Measurements from ENCODE around the gene ACSM3. TPM values are rescaled to one million over a fixed set of nuclear protein-coding genes. Genes with fewer than 3 reads are reported as not detected.
A peak's percentile ranks its signal among the peaks of the same experiment; 100 is the strongest.

ACSM3 gene
- total and polyA plus RNA-seq, 9 of the 15 experiments (the other 6 are each of a cell fraction or from before 2014, with no cell fraction given): 112 to 420 (median 182) TPM

DNA sequence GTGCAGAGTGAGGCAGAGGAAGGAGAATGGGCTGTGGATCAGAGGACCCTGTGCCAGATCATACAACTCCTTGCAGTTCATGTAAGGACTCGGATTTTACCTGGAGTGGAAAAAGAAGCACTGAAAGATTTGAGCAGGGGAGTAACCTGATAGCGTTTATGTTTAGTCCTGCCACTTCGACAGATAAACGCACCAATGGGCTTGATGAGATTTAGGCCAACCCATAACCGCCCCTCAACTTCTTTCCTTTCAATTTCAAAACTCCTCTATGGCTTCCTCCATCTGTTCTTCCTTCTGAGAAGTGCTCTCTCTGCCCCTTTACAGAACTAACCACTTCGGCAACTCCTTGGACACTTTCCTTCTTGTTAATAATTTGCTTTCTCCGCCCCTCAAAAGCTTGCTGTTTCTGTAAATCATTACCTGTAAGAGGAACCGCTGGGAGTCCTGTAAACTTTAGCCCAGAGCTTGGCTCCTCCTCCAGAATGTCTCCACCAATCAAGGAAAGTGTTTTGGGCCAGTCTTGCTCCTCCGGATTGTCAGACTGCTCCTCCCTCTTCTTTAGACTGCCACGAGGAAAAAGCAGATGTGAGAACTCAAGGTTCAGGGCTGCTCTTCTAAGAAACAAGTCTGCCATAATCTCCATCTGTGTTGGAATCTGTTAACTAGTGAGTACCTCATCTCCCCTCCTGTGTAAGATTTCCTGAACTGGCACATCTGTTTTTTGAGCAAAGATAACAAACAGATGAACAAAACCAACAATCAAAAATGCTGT, at the start of gene ACSM3 (continued):
- TF ChIP-seq, protein P1, sequence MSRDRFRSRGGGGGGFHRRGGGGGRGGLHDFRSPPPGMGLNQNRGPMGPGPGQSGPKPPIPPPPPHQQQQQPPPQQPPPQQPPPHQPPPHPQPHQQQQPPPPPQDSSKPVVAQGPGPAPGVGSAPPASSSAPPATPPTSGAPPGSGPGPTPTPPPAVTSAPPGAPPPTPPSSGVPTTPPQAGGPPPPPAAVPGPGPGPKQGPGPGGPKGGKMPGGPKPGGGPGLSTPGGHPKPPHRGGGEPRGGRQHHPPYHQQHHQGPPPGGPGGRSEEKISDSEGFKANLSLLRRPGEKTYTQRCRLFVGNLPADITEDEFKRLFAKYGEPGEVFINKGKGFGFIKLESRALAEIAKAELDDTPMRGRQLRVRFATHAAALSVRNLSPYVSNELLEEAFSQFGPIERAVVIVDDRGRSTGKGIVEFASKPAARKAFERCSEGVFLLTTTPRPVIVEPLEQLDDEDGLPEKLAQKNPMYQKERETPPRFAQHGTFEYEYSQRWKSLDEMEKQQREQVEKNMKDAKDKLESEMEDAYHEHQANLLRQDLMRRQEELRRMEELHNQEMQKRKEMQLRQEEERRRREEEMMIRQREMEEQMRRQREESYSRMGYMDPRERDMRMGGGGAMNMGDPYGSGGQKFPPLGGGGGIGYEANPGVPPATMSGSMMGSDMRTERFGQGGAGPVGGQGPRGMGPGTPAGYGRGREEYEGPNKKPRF (IDR thresholded peaks at IDR 0.05; ENCODE audit: low read depth, low read length): no peak
- TF ChIP-seq, protein P2, sequence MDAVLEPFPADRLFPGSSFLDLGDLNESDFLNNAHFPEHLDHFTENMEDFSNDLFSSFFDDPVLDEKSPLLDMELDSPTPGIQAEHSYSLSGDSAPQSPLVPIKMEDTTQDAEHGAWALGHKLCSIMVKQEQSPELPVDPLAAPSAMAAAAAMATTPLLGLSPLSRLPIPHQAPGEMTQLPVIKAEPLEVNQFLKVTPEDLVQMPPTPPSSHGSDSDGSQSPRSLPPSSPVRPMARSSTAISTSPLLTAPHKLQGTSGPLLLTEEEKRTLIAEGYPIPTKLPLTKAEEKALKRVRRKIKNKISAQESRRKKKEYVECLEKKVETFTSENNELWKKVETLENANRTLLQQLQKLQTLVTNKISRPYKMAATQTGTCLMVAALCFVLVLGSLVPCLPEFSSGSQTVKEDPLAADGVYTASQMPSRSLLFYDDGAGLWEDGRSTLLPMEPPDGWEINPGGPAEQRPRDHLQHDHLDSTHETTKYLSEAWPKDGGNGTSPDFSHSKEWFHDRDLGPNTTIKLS (IDR thresholded peaks at IDR 0.05; ENCODE audit: borderline replicate concordance, low read depth): no peak
- TF ChIP-seq, protein P3, sequence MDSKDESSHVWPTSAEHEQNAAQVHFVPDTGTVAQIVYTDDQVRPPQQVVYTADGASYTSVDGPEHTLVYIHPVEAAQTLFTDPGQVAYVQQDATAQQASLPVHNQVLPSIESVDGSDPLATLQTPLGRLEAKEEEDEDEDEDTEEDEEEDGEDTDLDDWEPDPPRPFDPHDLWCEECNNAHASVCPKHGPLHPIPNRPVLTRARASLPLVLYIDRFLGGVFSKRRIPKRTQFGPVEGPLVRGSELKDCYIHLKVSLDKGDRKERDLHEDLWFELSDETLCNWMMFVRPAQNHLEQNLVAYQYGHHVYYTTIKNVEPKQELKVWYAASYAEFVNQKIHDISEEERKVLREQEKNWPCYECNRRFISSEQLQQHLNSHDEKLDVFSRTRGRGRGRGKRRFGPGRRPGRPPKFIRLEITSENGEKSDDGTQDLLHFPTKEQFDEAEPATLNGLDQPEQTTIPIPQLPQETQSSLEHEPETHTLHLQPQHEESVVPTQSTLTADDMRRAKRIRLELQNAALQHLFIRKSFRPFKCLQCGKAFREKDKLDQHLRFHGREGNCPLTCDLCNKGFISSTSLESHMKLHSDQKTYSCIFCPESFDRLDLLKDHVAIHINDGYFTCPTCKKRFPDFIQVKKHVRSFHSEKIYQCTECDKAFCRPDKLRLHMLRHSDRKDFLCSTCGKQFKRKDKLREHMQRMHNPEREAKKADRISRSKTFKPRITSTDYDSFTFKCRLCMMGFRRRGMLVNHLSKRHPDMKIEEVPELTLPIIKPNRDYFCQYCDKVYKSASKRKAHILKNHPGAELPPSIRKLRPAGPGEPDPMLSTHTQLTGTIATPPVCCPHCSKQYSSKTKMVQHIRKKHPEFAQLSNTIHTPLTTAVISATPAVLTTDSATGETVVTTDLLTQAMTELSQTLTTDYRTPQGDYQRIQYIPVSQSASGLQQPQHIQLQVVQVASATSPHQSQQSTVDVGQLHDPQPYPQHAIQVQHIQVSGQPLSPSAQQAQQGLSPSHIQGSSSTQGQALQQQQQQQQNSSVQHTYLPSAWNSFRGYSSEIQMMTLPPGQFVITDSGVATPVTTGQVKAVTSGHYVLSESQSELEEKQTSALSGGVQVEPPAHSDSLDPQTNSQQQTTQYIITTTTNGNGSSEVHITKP (IDR thresholded peaks at IDR 0.05; ENCODE audit: partially characterized antibody): peak; percentile 78
- 0 out of 2 replicates have a peak, but pooled peaks have one; percentile 28 for TF ChIP-seq GABPB1 (CRISPR knock-in tag; IDR thresholded peaks at IDR 0.05)
- TF ChIP-seq MEIS2 (IDR thresholded peaks at IDR 0.05; ENCODE audit: partially characterized antibody): peak; percentile 65
- TF ChIP-seq ZNF311 (CRISPR knock-in tag; IDR thresholded peaks at IDR 0.05): no peak
- TF ChIP-seq POLR2A (conservative IDR thresholded peaks at IDR 0.05): peak; percentile 66
- TF ChIP-seq ZNF174 (CRISPR knock-in tag; IDR thresholded peaks at IDR 0.05): peak; percentile 32; the same call in 1 of the 2 replicates
- TF ChIP-seq, protein P4, sequence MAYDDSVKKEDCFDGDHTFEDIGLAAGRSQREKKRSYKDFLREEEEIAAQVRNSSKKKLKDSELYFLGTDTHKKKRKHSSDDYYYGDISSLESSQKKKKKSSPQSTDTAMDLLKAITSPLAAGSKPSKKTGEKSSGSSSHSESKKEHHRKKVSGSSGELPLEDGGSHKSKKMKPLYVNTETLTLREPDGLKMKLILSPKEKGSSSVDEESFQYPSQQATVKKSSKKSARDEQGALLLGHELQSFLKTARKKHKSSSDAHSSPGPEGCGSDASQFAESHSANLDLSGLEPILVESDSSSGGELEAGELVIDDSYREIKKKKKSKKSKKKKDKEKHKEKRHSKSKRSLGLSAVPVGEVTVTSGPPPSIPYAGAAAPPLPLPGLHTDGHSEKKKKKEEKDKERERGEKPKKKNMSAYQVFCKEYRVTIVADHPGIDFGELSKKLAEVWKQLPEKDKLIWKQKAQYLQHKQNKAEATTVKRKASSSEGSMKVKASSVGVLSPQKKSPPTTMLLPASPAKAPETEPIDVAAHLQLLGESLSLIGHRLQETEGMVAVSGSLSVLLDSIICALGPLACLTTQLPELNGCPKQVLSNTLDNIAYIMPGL (CRISPR knock-in tag; IDR thresholded peaks at IDR 0.05): no peak
- TF ChIP-seq NCOA6 (IDR thresholded peaks at IDR 0.05): no peak
- no peak for TF ChIP-seq SETDB1 (IDR thresholded peaks at IDR 0.05; ENCODE audit: low read length)
- peak; percentile 58; the same call in 1 of the 2 replicates for TF ChIP-seq SMAD4 (CRISPR knock-in tag; conservative IDR thresholded peaks at IDR 0.05)
- no peak for TF ChIP-seq FOXA1 (IDR thresholded peaks at IDR 0.05; ENCODE audit: borderline replicate concordance)
- TF ChIP-seq, protein P5, sequence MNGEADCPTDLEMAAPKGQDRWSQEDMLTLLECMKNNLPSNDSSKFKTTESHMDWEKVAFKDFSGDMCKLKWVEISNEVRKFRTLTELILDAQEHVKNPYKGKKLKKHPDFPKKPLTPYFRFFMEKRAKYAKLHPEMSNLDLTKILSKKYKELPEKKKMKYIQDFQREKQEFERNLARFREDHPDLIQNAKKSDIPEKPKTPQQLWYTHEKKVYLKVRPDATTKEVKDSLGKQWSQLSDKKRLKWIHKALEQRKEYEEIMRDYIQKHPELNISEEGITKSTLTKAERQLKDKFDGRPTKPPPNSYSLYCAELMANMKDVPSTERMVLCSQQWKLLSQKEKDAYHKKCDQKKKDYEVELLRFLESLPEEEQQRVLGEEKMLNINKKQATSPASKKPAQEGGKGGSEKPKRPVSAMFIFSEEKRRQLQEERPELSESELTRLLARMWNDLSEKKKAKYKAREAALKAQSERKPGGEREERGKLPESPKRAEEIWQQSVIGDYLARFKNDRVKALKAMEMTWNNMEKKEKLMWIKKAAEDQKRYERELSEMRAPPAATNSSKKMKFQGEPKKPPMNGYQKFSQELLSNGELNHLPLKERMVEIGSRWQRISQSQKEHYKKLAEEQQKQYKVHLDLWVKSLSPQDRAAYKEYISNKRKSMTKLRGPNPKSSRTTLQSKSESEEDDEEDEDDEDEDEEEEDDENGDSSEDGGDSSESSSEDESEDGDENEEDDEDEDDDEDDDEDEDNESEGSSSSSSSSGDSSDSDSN (IDR thresholded peaks at IDR 0.05; ENCODE audit: borderline replicate concordance in 1 of 2, low read depth in 2 of 2, low read length in 2 of 2): no peak
- no peak for TF ChIP-seq ZNF696 (CRISPR knock-in tag; conservative IDR thresholded peaks at IDR 0.05)
- no peak for TF ChIP-seq PRMT5 (CRISPR knock-in tag; IDR thresholded peaks at IDR 0.05)

Data from K562 (cell line).